ENCODE results near the gene ADAT2. TPM values are rescaled to one million over a fixed set of nuclear protein-coding genes. Genes with fewer than 3 reads are reported as not detected.

The ADAT2 gene
- total and polyA plus RNA-seq, 2 of the 4 experiments (the other 2 are of a cell fraction): 2.7 to 5.4 TPM

GRCh38 chr6:143451531-143451930 is 1.0 kb upstream of the ADAT2 start:
- intact Hi-C loops (cut with micrococcal nuclease): loop anchor here (5.0 kb wide), 1 partner anchor 106 kb away; no protein-coding TSS in a partner anchor
- Histone ChIP-seq H2BK120ac (ENCODE audit: low read depth, low read length) (no peak overlapping the region), H2AK5ac (ENCODE audit: low read depth, low read length) (no peak overlapping the region), H3K14ac (replicated peaks; ENCODE audit: low read depth, low read length) (0 out of 2 replicates have a peak overlapping the region, but pooled peaks have one; percentile 78), H3K9ac (ENCODE audit: low read depth, low read length) (peak overlapping the region; percentile 87; the same call in 1 of the 2 replicates), H3K9me3 (ENCODE audit: control insufficient read depth, insufficient read depth, low read length) (no peaks in the 10 kb centered on the region), H3K36me3 (ENCODE audit: control insufficient read depth, insufficient read depth, low read length) (peaks cover 2% of the 10 kb centered on the region; the same call in 1 of the 2 replicates), H3K18ac (ENCODE audit: low read depth, low read length) (no peak overlapping the region), H4K5ac (ENCODE audit: low read depth, low read length) (no peak overlapping the region), H3K4me3 (ENCODE audit: insufficient read depth, low read depth, low read length) (peak overlapping the region; percentile 75; the same call in 1 of the 2 replicates), H3K4me2 (ENCODE audit: low read depth, low read length) (peak overlapping the region; percentile 92), H3K27me3 (ENCODE audit: control insufficient read depth, insufficient read depth, low read length) (no peaks in the 10 kb centered on the region), H2BK20ac (ENCODE audit: low read depth, low read length) (no peak overlapping the region), H3K23ac (ENCODE audit: low read depth, low read length) (no peak overlapping the region), H3K27ac (ENCODE audit: insufficient read depth, low read length) (no peak overlapping the region), H4K8ac (ENCODE audit: low read depth in 2 of 2, low read length in 2 of 2) (peak overlapping the region; percentile 34 to 37; a peak in 2 of 4 replicates), H3K56ac (ENCODE audit: extremely low read depth, insufficient read depth, low read length) (no peak overlapping the region), H3K79me1 (ENCODE audit: low read depth in 1 of 2, low read length in 2 of 2) (peaks cover 11 to 42% of the 10 kb centered on the region in 2 experiments; a peak in 3 of 4 replicates), H3K9me1 (ENCODE audit: insufficient read depth, low read length) (no peaks in the 10 kb centered on the region), H2BK15ac (ENCODE audit: low read depth, low read length) (no peak overlapping the region), H3K4me1 (ENCODE audit: control insufficient read depth, insufficient read depth, low read length) (peaks cover 4% of the 10 kb centered on the region), H4K20me1 (ENCODE audit: insufficient read depth, low read length) (no peaks in the 10 kb centered on the region), H3K4ac (ENCODE audit: low read depth, low read length) (no peak overlapping the region), H4K91ac (ENCODE audit: insufficient read depth, low read depth, low read length) (no peak overlapping the region), H2AK9ac (replicated peaks; ENCODE audit: low read depth, low read length, poor library complexity) (no peak overlapping the region), H2AFZ (replicated peaks; ENCODE audit: low read length, poor library complexity) (no peak overlapping the region), H2BK5ac (ENCODE audit: low read depth, low read length, poor library complexity, severe bottlenecking) (no peak overlapping the region)
- in situ Hi-C loops (cut with MboI; ENCODE audit: low sequenced_read_pairs): no loop called here
- DNase-seq (no peak), ATAC-seq (ENCODE audit: low read depth) (no peak)
- TF ChIP-seq CEBPB (IDR thresholded peaks at IDR 0.05; ENCODE audit: low read depth, low read length): peak; percentile 90
- no peak for TF ChIP-seq NFE2L2 (IDR thresholded peaks at IDR 0.05; ENCODE audit: low read depth, low read length)
- no peak for TF ChIP-seq ELK1 (IDR thresholded peaks at IDR 0.05; ENCODE audit: borderline replicate concordance, low read depth, low read length)
- no CpG with 5 or more reads among the region's 4 CpGs for WGBS, 2 experiments (ENCODE audit: extremely low coverage in 2 of 2, insufficient read length in 1 of 2)
- ChIA-PET CTCF (interaction anchor here (0.5 kb wide), 1 partner anchor 115 kb away, joined by 4 read pairs; no protein-coding TSS in a partner anchor), POLR2A (ENCODE audit: unreplicated experiment) (no interaction called here)
- no TSS peak for BruUV-seq (replicated peaks)
- dilution Hi-C loops (cut with HindIII; ENCODE audit: low sequenced_read_pairs, unreplicated experiment): no loop called here
